HepG2 (cell line): ENCODE measurements around the gene EIF5A. TPM values are rescaled to one million over a fixed set of nuclear protein-coding genes. Genes with fewer than 3 reads are reported as not detected.
A peak's percentile ranks its signal among the peaks of the same experiment; 100 is the strongest.

ENCODE experiments used
- CAMTA2 ChIP-seq: sonication (generic); formaldehyde crosslinking; IDR thresholded peaks from 2 replicates; pipeline ENCODE4 v1.4.0; 2020; ENCODE audit warnings: mild to moderate bottlenecking, missing genetic modification reagents, borderline replicate concordance
- HDAC2 ChIP-seq: sonication (generic); formaldehyde crosslinking; IDR thresholded peaks from 2 replicates; pipeline ENCODE4 v1.4.0; 2020; ENCODE audit warnings: missing genetic modification reagents
- HES4 ChIP-seq: sonication (generic); formaldehyde crosslinking; IDR thresholded peaks from 2 replicates; pipeline ENCODE4 v1.9.0; 2021; ENCODE audit warnings: mild to moderate bottlenecking, missing genetic modification reagents, borderline replicate concordance
- HNRNPUL1 ChIP-seq: fragments of 200-400 bp; formaldehyde crosslinking; IDR thresholded peaks from 2 replicates; pipeline ENCODE4 v1.6.1; 2017; ENCODE audit warnings: low read depth, mild to moderate bottlenecking, low read length, moderate library complexity
- HOXA5 ChIP-seq: sonication (generic); formaldehyde crosslinking; IDR thresholded peaks from 2 replicates; pipeline ENCODE4 v1.4.0; 2020; ENCODE audit warnings: missing genetic modification reagents
- JUNB ChIP-seq: sonication (generic); formaldehyde crosslinking; IDR thresholded peaks from 2 replicates; pipeline ENCODE4 v1.8.0; 2022; ENCODE audit warnings: missing genetic modification reagents, mild to moderate bottlenecking, borderline replicate concordance
- JUND ChIP-seq: sonication (generic); formaldehyde crosslinking; IDR thresholded peaks from 2 replicates; pipeline ENCODE4 v1.8.0; 2022; ENCODE audit warnings: mild to moderate bottlenecking, missing genetic modification reagents
- KDM6A ChIP-seq: IDR thresholded peaks from 2 replicates; pipeline ENCODE4 v1.6.1; 2016; ENCODE audit warnings: low read depth
- KLF9 ChIP-seq: IDR thresholded peaks from 2 replicates; pipeline ENCODE4 v1.6.1; 2016; ENCODE audit warnings: low read depth
- MXI1 ChIP-seq: IDR thresholded peaks from 3 replicates; pipeline ENCODE4 v1.6.1; 2012; ENCODE audit warnings: low read depth, low read length, inconsistent platforms, borderline replicate concordance
- PAX8 ChIP-seq: sonication (generic); formaldehyde crosslinking; IDR thresholded peaks from 2 replicates; pipeline ENCODE4 v1.8.0; 2022; ENCODE audit warnings: mild to moderate bottlenecking, missing genetic modification reagents, borderline replicate concordance
- POLR2G ChIP-seq: fragments of 200-400 bp; formaldehyde crosslinking; IDR thresholded peaks from 2 replicates; pipeline ENCODE4 v1.6.1; 2018; ENCODE audit warnings: mild to moderate bottlenecking, low read depth, low read length, moderate library complexity
- PPARG ChIP-seq: conservative IDR thresholded peaks from 2 replicates; pipeline ENCODE4 v1.6.1; 2016; ENCODE audit warnings: missing biosample characterization, missing genetic modification reagents
- RCOR2 ChIP-seq: IDR thresholded peaks from 2 replicates; pipeline ENCODE4 v1.6.1; 2016; ENCODE audit warnings: missing biosample characterization, missing genetic modification reagents
- SATB2 ChIP-seq: sonication (generic); formaldehyde crosslinking; IDR thresholded peaks from 2 replicates; pipeline ENCODE4 v1.5.0; 2020; ENCODE audit warnings: missing genetic modification reagents
- SOX6 ChIP-seq, 2 experiments: fragments of 450-650 bp in 1 of 2; sonication (generic) in 1 of 2; formaldehyde crosslinking in 1 of 2; IDR thresholded peaks; 2 replicates each; pipeline versions ENCODE4 v1.4.0 to v1.6.1; 2017 to 2020; ENCODE audit warnings: antibody characterized with exemption in 1 of 2, mild to moderate bottlenecking in 1 of 2, missing genetic modification reagents in 1 of 2
- SP1 ChIP-seq, 2 experiments: fragments of 450-650 bp in 1 of 2; sonication (generic) in 1 of 2; formaldehyde crosslinking in 1 of 2; IDR thresholded peaks; 2 replicates each; pipeline versions ENCODE4 v1.4.0 to v1.6.1; 2016 to 2020; ENCODE audit warnings: missing genetic modification reagents in 1 of 2
- TBX2 ChIP-seq: sonication (generic); formaldehyde crosslinking; IDR thresholded peaks from 2 replicates; pipeline ENCODE4 v1.5.0; 2020; ENCODE audit warnings: missing genetic modification reagents, mild to moderate bottlenecking, borderline replicate concordance
- THAP11 ChIP-seq: IDR thresholded peaks from 2 replicates; pipeline ENCODE4 v1.6.1; 2016; ENCODE audit warnings: missing biosample characterization, missing genetic modification reagents
- TOPORS ChIP-seq: sonication (generic); formaldehyde crosslinking; IDR thresholded peaks from 2 replicates; pipeline ENCODE4 v1.8.0; 2023; ENCODE audit warnings: mild to moderate bottlenecking, missing genetic modification reagents
- U2AF1 ChIP-seq: fragments of 200-400 bp; formaldehyde crosslinking; optimal IDR thresholded peaks from 2 replicates; pipeline ENCODE3; 2017; ENCODE audit warnings: mild to moderate bottlenecking, low read depth, low read length
- ZFP62 ChIP-seq: sonication (generic); formaldehyde crosslinking; IDR thresholded peaks from 2 replicates; pipeline ENCODE4 v1.4.0; 2020; ENCODE audit warnings: missing genetic modification reagents
- ZNF546 ChIP-seq: sonication (generic); formaldehyde crosslinking; conservative IDR thresholded peaks from 2 replicates; pipeline ENCODE4 v1.8.1; 2023; ENCODE audit warnings: mild to moderate bottlenecking, missing genetic modification reagents
- ZNF644 ChIP-seq: IDR thresholded peaks from 2 replicates; pipeline ENCODE4 v1.6.1; 2016; ENCODE audit warnings: low read depth
- polyA plus RNA-seq, 8 experiments: library from polyadenylated mRNA; depleted of rRNA in 3 of 8; stranded (reverse) in 7 of 8; unstranded in 1 of 8; fragments of >200 nt; fragmentation: Illumina TruSeq in 4 of 8; extraction: Trizol in 4 of 8; gene quantifications; 2 replicates each; pipeline versions ENCODE4 v1.2.1 to v1.2.3, GENCODE V29; 2011 to 2016; ENCODE audit warnings: low read depth in 4 of 8, missing spikeins in 1 of 8, mixed read lengths in 1 of 8; ENCODE audit not compliant: insufficient read depth in 1 of 8
- total RNA-seq, 5 experiments: library from RNA; depleted of rRNA; stranded (reverse); fragments of >200 nt; fragmentation: Illumina TruSeq; extraction: Trizol; gene quantifications; 2 replicates each; pipeline ENCODE4 v1.2.3, GENCODE V29; 2016; ENCODE audit warnings: low read depth in 1 of 5
- TF ChIP-seq, protein P1 (sequence below), 2 experiments: IDR thresholded peaks; 2 replicates each; pipeline ENCODE4 v1.6.1; 2011 to 2012; ENCODE audit warnings: low read length in 2 of 2, borderline replicate concordance in 1 of 2, low read depth in 1 of 2, mild to moderate bottlenecking in 1 of 2, moderate library complexity in 1 of 2
- TF ChIP-seq, protein P2 (sequence below): sonication (generic); formaldehyde crosslinking; IDR thresholded peaks from 2 replicates; pipeline ENCODE4 v1.9.0; 2021; ENCODE audit warnings: missing genetic modification reagents, mild to moderate bottlenecking, borderline replicate concordance

EIF5A gene
- total and polyA plus RNA-seq, 2 of the 13 experiments (the other 11 are each of a cell fraction or from before 2014, with no cell fraction given), result 319 to 337 TPM

DNA sequence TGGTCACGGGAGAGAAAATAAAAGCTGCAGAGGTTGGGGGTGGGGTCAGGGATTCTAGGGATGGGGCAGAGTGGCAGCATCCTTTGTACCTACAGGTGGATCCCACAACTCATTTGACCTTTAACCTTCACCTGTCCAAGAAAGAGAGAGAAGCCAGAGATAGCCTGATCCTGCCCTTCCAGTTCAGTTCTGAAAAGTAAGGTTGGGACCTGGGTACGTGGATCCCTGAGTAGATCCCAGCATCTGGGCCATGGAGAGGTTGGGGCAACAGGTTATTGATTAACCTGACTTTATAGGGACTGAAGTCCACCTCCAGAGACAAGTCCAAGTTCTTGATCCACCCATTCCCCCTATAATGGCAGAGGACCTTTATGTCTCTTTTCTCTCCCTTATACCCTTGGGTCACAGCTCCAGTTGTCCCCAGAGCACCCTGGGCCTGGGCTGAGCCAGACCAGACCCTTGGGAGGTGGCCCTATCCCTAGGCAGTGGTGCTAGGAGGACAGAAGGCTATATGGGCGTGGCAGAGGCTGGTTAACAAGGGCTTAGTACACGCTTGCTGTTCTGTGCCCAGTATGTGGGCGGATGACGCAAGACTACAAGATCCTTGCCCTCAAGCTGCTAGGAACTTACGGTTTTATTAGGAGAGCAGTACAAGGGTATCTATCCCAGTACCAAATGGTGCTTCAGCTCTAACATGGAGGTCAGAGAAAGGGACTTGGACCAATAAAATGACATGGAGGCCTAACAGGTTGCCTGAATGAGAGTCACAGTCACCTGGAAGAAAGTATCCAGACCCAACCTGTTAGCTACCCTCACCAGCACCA is 48.5 kb upstream of the EIF5A start (continued):
- TF ChIP-seq, protein P1, sequence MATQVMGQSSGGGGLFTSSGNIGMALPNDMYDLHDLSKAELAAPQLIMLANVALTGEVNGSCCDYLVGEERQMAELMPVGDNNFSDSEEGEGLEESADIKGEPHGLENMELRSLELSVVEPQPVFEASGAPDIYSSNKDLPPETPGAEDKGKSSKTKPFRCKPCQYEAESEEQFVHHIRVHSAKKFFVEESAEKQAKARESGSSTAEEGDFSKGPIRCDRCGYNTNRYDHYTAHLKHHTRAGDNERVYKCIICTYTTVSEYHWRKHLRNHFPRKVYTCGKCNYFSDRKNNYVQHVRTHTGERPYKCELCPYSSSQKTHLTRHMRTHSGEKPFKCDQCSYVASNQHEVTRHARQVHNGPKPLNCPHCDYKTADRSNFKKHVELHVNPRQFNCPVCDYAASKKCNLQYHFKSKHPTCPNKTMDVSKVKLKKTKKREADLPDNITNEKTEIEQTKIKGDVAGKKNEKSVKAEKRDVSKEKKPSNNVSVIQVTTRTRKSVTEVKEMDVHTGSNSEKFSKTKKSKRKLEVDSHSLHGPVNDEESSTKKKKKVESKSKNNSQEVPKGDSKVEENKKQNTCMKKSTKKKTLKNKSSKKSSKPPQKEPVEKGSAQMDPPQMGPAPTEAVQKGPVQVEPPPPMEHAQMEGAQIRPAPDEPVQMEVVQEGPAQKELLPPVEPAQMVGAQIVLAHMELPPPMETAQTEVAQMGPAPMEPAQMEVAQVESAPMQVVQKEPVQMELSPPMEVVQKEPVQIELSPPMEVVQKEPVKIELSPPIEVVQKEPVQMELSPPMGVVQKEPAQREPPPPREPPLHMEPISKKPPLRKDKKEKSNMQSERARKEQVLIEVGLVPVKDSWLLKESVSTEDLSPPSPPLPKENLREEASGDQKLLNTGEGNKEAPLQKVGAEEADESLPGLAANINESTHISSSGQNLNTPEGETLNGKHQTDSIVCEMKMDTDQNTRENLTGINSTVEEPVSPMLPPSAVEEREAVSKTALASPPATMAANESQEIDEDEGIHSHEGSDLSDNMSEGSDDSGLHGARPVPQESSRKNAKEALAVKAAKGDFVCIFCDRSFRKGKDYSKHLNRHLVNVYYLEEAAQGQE (IDR thresholded peaks at IDR 0.05; ENCODE audit: borderline replicate concordance in 1 of 2, low read depth in 1 of 2, low read length in 2 of 2), result 0 out of 4 replicates have a peak, but pooled peaks of 1 of the 2 experiments have one; percentile 4
- TF ChIP-seq HDAC2 (peak; percentile 39; the same call in 1 of the 2 replicates), PPARG (CRISPR knock-in tag) (peak; percentile 47), U2AF1 (no peak), POLR2G (peak; percentile 80), HES4 (CRISPR knock-in tag) (no peak), TBX2 (CRISPR knock-in tag) (no peak), SP1 (IDR thresholded peaks at IDR 0.05) (no peak), SP1 (CRISPR knock-in tag; IDR thresholded peaks at IDR 0.05) (peak; percentile 23; the same call in 1 of the 2 replicates), KDM6A (CRISPR knock-in tag) (peak; percentile 62; the same call in 1 of the 2 replicates), SATB2 (CRISPR knock-in tag) (no peak), TOPORS (CRISPR knock-in tag) (no peak), ZFP62 (CRISPR knock-in tag) (no peak), JUNB (no peak), ZNF546 (CRISPR knock-in tag) (peak; percentile 51; the same call in 1 of the 2 replicates), RCOR2 (0 out of 2 replicates have a peak, but pooled peaks have one; percentile 16), KLF9 (CRISPR knock-in tag) (0 out of 2 replicates have a peak, but pooled peaks have one; percentile 48), SOX6 (IDR thresholded peaks at IDR 0.05) (no peak), SOX6 (CRISPR knock-in tag; IDR thresholded peaks at IDR 0.05) (peak; percentile 93), THAP11 (CRISPR knock-in tag) (peak; percentile 74), ZNF644 (CRISPR knock-in tag) (peak; percentile 44; the same call in 1 of the 2 replicates), HOXA5 (peak; percentile 26; the same call in 1 of the 2 replicates), JUND (peak; percentile 56; the same call in 1 of the 2 replicates), CAMTA2 (CRISPR knock-in tag) (no peak), HNRNPUL1 (peak; percentile 82), PAX8 (CRISPR knock-in tag) (no peak), MXI1 (peak; percentile 27; the same call in 1 of the 3 replicates)
- TF ChIP-seq, protein P2, sequence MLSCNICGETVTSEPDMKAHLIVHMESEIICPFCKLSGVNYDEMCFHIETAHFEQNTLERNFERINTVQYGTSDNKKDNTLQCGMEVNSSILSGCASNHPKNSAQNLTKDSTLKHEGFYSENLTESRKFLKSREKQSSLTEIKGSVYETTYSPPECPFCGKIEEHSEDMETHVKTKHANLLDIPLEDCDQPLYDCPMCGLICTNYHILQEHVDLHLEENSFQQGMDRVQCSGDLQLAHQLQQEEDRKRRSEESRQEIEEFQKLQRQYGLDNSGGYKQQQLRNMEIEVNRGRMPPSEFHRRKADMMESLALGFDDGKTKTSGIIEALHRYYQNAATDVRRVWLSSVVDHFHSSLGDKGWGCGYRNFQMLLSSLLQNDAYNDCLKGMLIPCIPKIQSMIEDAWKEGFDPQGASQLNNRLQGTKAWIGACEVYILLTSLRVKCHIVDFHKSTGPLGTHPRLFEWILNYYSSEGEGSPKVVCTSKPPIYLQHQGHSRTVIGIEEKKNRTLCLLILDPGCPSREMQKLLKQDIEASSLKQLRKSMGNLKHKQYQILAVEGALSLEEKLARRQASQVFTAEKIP (CRISPR knock-in tag), result no peak
- TF ChIP-seq, all 625 proteins: peak for 153
